ENCODE results near the gene BOLA3.
"Not testable (repeated sequence)": the region's sequence is repeated elsewhere in the genome, so short reads cannot be mapped to it uniquely, and the experiment has no call there.

Gene BOLA3

GRCh38 chr2:74148457-74149246 is 940 bp upstream of the BOLA3 start:
- no peak for DNase-seq

- DNase-seq = peak; percentile 69
Observed at GRCh38 chr2:74146929-74147726, 584 bp downstream of the BOLA3 start.

GRCh38 chr2:74142340-74142739 is 5.4 kb downstream of the BOLA3 start:
- no peak for DNase-seq

- no peak for DNase-seq
Observed at GRCh38 chr2:74138600-74139323, 8.9 kb downstream of the BOLA3 start.

- DNase-seq = no peak
Observed at GRCh38 chr2:74137651-74138599, 9.8 kb downstream of the BOLA3 start.

- DNase-seq = no peak
Observed at GRCh38 chr2:74131901-74132300, 15.8 kb downstream of the BOLA3 start.

GRCh38 chr2:74130211-74130995 is 17.3 kb downstream of the BOLA3 start:
- no peak for DNase-seq

GRCh38 chr2:74128206-74128605 is 19.5 kb downstream of the BOLA3 start:
- DNase-seq = no peak

- not testable (repeated sequence) for DNase-seq
Observed at GRCh38 chr2:74123955-74124354, 23.8 kb downstream of the BOLA3 start.

GRCh38 chr2:74121846-74122245 is 25.9 kb downstream of the BOLA3 start:
- DNase-seq = not testable (repeated sequence)

- peak; percentile 85 for DNase-seq
Observed at GRCh38 chr2:74119912-74120825, 27.5 kb downstream of the BOLA3 start.

GRCh38 chr2:74119339-74119738 is 28.4 kb downstream of the BOLA3 start:
- no peak for DNase-seq

- DNase-seq = no peak
Observed at GRCh38 chr2:74111380-74111779, 36.3 kb downstream of the BOLA3 start.

GRCh38 chr2:74110537-74110936 is 37.2 kb downstream of the BOLA3 start:
- DNase-seq = no peak

GRCh38 chr2:74109551-74109950 is 38.2 kb downstream of the BOLA3 start:
- no peak for DNase-seq

GRCh38 chr2:74107071-74107470 is 40.6 kb downstream of the BOLA3 start:
- no peak for DNase-seq

- no peak for DNase-seq
Observed at GRCh38 chr2:74105413-74105812, 42.3 kb downstream of the BOLA3 start.

GRCh38 chr2:74104839-74105238 is 42.9 kb downstream of the BOLA3 start:
- DNase-seq = no peak

- DNase-seq = no peak
Observed at GRCh38 chr2:74103763-74104162, 43.9 kb downstream of the BOLA3 start.

GRCh38 chr2:74102516-74102915 is 45.2 kb downstream of the BOLA3 start:
- DNase-seq = no peak

Data from stimulated activated CD4-positive, alpha-beta T cell treated with anti-CD3 and anti-CD28 coated beads, Interleukin-1b, Interleukin-23, amount 100 ng/mL, for 48 hours (primary cell).